Measurements from ENCODE around the gene TACR1. TPM values are rescaled to one million over a fixed set of nuclear protein-coding genes. Genes with fewer than 3 reads are reported as not detected.

The TACR1 gene
- total RNA-seq, 1 donor from 2014 or later: not detected

DNA sequence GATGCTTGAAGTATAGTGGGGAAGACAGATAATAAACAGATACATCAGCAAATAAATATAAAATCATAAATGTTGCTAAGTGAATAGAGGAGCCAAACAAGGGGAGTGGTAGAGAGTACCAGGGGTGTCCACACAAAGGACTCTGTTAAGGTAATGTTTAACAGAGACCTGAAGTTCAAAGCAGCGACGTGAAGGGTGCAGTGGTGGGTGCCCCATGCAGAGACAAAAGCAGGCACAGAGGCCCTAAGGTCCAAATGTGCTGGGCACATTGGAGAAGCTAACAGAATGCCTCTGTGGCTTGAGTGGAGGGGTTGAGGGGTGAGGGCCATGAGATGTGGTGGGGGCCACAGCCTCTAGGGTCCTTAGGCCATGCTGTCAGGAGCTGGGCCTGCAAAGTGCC is 131.8 kb downstream of the TACR1 start:
- Mint-ChIP-seq H3K36me3 (ENCODE audit: low read depth) (peaks cover 3% of the 10 kb centered on the region), H3K27ac (no peak overlapping the region), H3K9me3 (peaks cover 3% of the 10 kb centered on the region), H3K4me1 (no peaks in the 10 kb centered on the region), H3K4me3 (no peak overlapping the region), H3K27me3 (no peaks in the 10 kb centered on the region)
- CTCF ChIA-PET: interaction anchor here (1.5 kb wide), 1 partner anchor 9 kb away, joined by 3 read pairs; no protein-coding TSS in a partner anchor
- no peak for ATAC-seq (ENCODE audit: low read depth)
- DNase-seq: no peak
- POLR2A ChIA-PET: no interaction called here
- intact Hi-C loops (cut with micrococcal nuclease): no loop called here
- TF ChIP-seq, protein P1, sequence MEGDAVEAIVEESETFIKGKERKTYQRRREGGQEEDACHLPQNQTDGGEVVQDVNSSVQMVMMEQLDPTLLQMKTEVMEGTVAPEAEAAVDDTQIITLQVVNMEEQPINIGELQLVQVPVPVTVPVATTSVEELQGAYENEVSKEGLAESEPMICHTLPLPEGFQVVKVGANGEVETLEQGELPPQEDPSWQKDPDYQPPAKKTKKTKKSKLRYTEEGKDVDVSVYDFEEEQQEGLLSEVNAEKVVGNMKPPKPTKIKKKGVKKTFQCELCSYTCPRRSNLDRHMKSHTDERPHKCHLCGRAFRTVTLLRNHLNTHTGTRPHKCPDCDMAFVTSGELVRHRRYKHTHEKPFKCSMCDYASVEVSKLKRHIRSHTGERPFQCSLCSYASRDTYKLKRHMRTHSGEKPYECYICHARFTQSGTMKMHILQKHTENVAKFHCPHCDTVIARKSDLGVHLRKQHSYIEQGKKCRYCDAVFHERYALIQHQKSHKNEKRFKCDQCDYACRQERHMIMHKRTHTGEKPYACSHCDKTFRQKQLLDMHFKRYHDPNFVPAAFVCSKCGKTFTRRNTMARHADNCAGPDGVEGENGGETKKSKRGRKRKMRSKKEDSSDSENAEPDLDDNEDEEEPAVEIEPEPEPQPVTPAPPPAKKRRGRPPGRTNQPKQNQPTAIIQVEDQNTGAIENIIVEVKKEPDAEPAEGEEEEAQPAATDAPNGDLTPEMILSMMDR (IDR thresholded peaks at IDR 0.05): no peak

- DNase-seq: no peak
- no peak for ATAC-seq (ENCODE audit: low read depth)
- intact Hi-C loops (cut with micrococcal nuclease): no loop called here
- CTCF ChIA-PET: interaction anchor here (0.6 to 3.0 kb wide), 10 partner anchors 9 to 542 kb away, joined by 3 to 23 read pairs (median 3); no protein-coding TSS in a partner anchor
- peaks cover 3% of the 10 kb centered on the region for H3K9me3 Mint-ChIP-seq
- peaks cover 3% of the 10 kb centered on the region for H3K36me3 Mint-ChIP-seq (ENCODE audit: low read depth)
- TF ChIP-seq, protein P1 (IDR thresholded peaks at IDR 0.05): no peak
- POLR2A ChIA-PET: no interaction called here
- H3K27ac Mint-ChIP-seq: no peak overlapping the region
- no peak overlapping the region for H3K4me3 Mint-ChIP-seq
- H3K27me3 Mint-ChIP-seq: no peaks in the 10 kb centered on the region
- H3K4me1 Mint-ChIP-seq: no peaks in the 10 kb centered on the region
Observed at GRCh38 chr2:75066121-75066902, 133.0 kb downstream of the TACR1 start.

GRCh38 chr2:75065402-75066008 is 133.8 kb downstream of the TACR1 start:
- ATAC-seq (ENCODE audit: low read depth) (no peak), DNase-seq (no peak)
- Mint-ChIP-seq H3K9me3 (peaks cover 3% of the 10 kb centered on the region), H3K4me1 (no peaks in the 10 kb centered on the region), H3K36me3 (ENCODE audit: low read depth) (peaks cover 3% of the 10 kb centered on the region), H3K4me3 (no peak overlapping the region), H3K27ac (no peak overlapping the region), H3K27me3 (no peaks in the 10 kb centered on the region)
- intact Hi-C loops (cut with micrococcal nuclease): loop anchor here (1.0 kb wide), 3 partner anchors 146 to 544 kb away; no protein-coding TSS in a partner anchor
- ChIA-PET CTCF (interaction anchor here (0.6 to 3.0 kb wide), 10 partner anchors 9 to 543 kb away, joined by 3 to 23 read pairs (median 3); no protein-coding TSS in a partner anchor), POLR2A (no interaction called here)
- TF ChIP-seq, protein P1 (IDR thresholded peaks at IDR 0.05): no peak

GRCh38 chr2:75064691-75065396 is 134.5 kb downstream of the TACR1 start:
- Mint-ChIP-seq H3K27ac (no peak overlapping the region), H3K36me3 (ENCODE audit: low read depth) (peaks cover 3% of the 10 kb centered on the region), H3K4me1 (no peaks in the 10 kb centered on the region), H3K9me3 (peaks cover 3% of the 10 kb centered on the region), H3K4me3 (no peak overlapping the region), H3K27me3 (no peaks in the 10 kb centered on the region)
- POLR2A ChIA-PET: no interaction called here
- intact Hi-C loops (cut with micrococcal nuclease): loop anchor here (1.0 to 5.0 kb wide), 5 partner anchors 146 to 562 kb away; no protein-coding TSS in a partner anchor
- TF ChIP-seq, protein P1 (IDR thresholded peaks at IDR 0.05): peak; percentile 56
- ATAC-seq (ENCODE audit: low read depth) (no peak), DNase-seq (peak; percentile 42)
- CTCF ChIA-PET: interaction anchor here (0.6 to 3.0 kb wide), 17 partner anchors 9 to 563 kb away, joined by 3 to 23 read pairs (median 4); partner anchors contain the start of gene TACR1

Measured in activated B cell treated with CpG ODN at 0.5 μM for 24 hours (primary cell).